GM18502 (cell line): Measurements from ENCODE around the gene ZFP30.
"Not testable (repeated sequence)": the region's sequence is repeated elsewhere in the genome, so short reads cannot be mapped to it uniquely, and the experiment has no call there.

ENCODE experiments used
- ATAC-seq: cut with Tn5 transposase; IDR thresholded peaks from one replicate; pipeline ENCODE4 v1.9.1; 2021; ENCODE audit warnings: mild to moderate bottlenecking; ENCODE audit not compliant: unreplicated experiment, poor library complexity

Gene ZFP30

GRCh38 chr19:37655301-37655688 lies at the start of gene ZFP30:
TSS of gene ZFP30 (minus strand) at chr19:37655465. CDS start at chr19:37647822, 7,643 bp downstream.
- ATAC-seq = peak; percentile 63

GRCh38 chr19:37699057-37699456 lies 43.8 kb upstream of the ZFP30 start:
- no peak for ATAC-seq

- ATAC-seq = no peak
Observed at GRCh38 chr19:37698216-37698615, 43.0 kb upstream of the ZFP30 start.

DNA sequence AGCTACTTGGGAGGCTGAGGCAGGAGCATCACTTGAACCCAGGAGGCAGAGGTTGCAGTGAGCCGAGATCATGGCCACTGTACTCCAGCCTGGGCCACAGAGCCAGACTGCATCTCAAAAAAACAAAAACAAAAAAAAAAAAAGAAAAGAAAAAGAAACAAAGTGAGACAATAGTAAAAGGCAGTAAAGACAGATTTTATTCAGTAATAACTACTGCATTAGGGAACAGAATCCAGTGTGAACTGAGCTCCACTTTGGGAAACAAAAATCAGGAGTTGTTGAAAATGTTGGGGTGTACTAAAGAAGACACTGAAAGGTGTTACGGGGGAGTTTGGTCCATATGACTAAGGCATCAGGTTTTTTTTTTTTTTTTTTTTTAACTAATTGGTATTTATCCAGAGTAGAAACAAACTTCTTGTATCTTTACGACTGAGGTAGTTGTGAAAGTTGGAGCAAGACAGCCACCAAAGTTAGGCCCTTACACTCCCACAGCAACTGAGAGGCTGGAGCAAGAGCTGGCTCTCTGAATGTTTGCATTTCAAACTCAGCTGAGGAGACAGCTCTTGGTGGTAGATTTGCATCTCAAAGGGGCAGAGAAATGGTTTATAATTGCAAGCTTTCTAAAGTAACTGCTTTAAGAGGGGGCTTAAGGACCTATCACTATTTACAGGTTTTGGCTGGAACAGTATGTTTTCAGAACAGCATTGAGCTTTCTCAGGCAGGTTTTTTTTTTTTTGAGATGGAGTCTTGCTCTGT lies 40.1 kb upstream of the ZFP30 start:
- ATAC-seq = no peak

DNA sequence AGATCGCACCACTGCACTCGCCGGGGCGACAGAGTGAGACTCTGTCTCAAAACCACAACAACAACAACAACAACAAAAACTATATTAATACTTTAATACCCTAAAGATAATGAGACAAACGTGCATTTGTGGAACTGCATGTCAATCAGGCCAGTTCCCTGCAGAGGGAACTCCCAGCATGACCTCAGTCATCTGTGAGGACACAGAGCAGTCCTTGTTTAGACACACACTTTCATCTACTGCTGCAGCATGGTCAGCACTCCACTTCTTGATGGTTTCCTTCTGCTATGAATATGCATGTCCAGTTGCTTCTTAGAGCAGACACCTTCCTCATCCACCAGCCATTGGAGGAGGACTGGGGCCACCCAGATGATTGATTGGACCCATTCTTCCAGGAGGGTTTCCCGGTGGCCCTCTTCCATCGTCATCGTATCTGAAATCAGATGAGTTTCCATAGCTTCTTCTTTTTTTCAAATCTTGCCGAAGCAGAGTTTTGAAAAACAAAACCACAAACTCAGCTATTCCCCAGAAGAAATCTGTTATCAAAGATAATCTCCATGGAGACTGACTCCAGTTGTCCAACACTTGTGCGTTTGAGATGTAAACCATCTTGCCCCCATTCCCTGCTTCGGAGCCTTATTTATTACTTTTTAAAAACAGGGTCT lies 37.8 kb upstream of the ZFP30 start:
- ATAC-seq = no peak

DNA sequence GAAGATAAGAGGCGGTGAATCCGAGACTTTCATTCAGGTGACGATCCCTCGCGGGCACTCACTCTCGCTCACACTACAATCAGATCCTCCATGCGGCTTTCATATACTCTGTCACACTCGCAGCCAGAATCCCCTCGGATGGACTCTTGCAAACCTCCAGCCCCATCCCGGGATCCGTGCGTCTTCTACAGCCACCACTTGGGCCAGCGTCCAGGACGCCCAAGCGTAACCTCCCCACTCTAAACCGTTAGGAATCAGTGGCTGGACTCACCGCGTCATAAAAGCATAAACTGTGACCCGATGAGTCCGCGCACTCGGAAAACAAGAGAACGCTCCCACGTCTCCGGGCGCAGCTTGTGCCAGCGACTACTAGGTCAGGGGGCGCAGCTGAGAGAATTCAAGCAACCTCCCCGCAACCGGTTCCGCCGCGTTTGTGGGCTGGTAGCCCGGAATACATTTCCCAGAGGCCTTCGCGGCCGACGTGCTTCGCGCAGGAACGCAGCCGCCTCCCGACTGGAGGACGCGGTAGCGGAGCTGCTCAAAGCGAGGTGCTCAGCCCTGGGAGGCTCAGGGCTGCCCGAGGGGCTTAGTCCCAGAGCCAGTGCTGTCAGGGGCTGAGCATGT lies 36.7 kb upstream of the ZFP30 start:
- no peak for ATAC-seq

GRCh38 chr19:37683520-37683919 lies 28.3 kb upstream of the ZFP30 start:
- ATAC-seq = no peak

- no peak for ATAC-seq
Observed at GRCh38 chr19:37669450-37669914, 14.2 kb upstream of the ZFP30 start.

- not testable (repeated sequence) for ATAC-seq
Observed at GRCh38 chr19:37657157-37657556, 1.9 kb upstream of the ZFP30 start.

DNA sequence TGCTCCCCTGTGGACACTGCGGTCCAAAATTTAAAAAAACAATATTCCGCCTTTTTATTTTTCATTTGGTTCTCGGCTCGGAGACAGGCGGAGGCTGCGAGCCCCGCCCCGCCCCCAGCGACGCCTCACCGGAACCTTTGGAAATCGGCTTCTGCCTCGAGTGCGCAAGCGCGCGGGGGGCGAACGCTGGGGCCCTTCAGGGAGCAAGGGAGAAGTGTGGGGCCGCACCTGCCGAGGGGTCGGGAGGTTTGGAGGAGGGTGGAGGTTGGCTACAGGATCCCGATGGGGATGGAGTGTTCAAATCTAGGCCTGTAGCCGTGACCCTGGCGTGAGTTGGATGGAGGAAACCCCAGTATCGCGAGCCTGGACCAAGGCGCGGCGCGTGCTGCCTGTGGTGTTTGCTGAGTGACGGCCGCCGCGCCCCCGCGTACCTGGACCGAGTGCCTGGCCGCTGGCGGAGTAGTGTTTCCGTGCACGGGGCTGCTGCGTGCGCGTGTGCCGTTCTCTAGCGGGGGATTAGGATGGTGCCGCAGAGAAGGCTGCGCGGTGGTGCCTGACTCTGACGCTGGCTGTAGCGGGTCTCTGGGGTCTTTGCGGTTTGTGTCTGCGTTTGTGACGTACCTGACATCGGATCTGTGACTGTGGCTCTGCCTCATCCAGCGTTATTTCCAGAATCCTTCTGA lies 565 bp upstream of the ZFP30 start:
- ATAC-seq = peak; percentile 64

DNA sequence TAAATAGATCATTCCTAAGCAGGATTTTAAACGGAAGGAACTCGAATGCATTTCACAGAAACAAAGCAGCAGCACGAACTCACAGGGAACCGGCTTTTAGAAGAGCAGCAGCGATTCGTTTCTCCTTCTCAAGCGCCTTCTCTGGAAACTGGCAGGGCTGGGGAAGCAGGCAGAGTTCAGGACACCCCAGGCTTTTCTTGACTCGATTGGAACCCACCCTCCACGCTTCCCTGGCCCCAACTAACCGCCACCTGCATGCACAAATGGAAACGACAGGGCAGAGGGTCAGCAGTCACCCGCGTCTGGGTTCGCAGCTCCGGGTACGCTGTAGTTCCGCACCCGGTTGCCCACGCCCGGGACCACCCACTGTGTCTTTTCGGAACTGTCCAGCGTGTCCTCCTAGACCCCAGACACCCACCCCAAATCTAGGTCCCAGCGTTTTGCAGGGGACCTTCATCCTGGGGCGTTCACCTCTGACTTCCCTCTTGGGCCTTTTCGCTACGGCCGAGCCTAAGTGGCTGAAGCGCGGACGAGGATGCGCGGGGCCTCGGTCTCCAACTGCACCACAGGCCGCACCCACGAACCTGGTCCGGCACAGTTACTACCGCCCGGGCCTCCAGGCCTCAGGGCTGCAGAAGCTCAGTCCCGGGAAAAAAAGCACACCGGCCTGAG lies 500 bp downstream of the ZFP30 start:
- ATAC-seq = peak; percentile 39

GRCh38 chr19:37654118-37654517 lies 1.1 kb downstream of the ZFP30 start:
- ATAC-seq = no peak

GRCh38 chr19:37635076-37636056 lies 19.9 kb downstream of the ZFP30 start:
- ATAC-seq = no peak

DNA sequence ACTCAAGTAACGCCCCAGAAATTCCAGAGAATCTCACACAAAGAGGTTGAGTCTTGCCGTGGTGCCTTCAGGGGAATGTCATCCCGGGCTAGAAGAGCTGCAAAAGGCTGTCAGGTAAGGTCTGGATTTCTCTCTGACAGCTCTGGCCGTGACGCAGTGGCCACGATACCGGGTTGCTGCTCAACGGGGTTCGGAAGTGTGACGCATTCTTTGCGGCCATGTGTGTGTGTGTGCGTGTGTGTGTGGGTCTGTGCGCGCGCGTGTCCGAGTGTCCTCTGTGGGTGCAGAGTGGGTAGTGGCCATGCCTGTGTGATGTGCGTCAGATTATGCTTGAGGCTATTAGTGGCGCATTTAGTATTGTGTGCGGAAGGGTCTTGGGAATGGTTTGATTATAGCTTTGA lies 60.3 kb downstream of the ZFP30 start:
- ATAC-seq = peak; percentile 45

DNA sequence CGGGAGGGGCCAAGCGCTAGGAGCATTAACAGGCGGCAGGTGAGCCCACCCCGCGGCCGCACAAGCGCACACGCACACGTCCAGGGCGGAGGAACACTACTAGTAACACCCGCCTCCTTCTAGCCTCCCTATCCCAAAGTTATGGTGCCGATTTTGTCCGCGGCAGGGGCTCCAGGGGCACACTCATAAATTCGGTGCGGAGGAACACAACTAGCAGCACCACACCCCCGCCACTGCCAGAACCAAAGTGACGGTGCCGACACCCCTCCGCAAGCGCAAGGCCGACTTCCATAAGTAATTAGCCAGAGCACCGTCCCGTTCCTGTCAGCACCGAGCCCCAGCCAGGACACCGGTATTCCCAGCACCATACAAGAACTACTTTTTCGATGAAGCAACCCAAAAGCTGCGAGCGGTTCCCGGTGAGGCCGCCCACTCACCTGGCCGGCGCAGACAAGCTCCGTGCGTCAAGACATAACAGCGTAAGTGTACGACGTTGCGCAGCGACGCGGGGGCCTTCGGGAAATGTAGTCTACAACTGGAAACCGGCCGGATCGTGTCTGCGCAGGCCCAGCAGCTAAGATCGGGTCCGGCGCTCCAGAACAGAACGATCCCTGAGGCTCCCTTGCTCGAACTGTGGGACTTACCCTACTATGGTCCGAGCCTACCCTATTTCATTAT lies 60.8 kb downstream of the ZFP30 start, which contains the start of the genes ZNF540 and ZNF571:
Gene ZNF540, plus strand, starts transcription at position 573 of the 678 bp plus-strand sequence. CDS start 3,572 bp downstream, outside the sequence.
Gene ZNF571, minus strand, starts transcription at position 489 of the 678 bp plus-strand sequence. CDS start 8,116 bp downstream, outside the sequence.
- ATAC-seq = peak; percentile 96

- no peak for ATAC-seq
Observed at GRCh38 chr19:37593996-37594303, 61.3 kb downstream of the ZFP30 start.

GRCh38 chr19:37583340-37583739 lies 71.9 kb downstream of the ZFP30 start:
- ATAC-seq = no peak

- ATAC-seq = no peak
Observed at GRCh38 chr19:37572203-37572602, 83.1 kb downstream of the ZFP30 start.

DNA sequence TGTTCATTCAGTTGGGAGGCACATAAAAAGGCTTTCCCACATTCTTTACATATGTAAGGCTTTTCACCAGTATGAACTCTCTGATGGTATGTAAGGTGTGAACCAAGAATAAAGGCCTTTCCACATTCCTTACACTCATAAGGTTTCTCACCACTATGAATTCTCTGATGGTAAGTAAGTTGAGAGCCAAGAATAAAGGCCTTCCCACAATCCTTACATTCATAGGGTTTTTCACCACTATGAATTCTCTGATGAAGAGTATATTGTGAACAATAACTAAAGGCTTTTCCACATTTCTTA lies 89.9 kb downstream of the ZFP30 start:
- no peak for ATAC-seq
